ENCODE data around the gene KCNK4.

- TF ChIP-seq CTCF (IDR thresholded peaks at IDR 0.05; ENCODE audit: poor library complexity, severe bottlenecking) = no peak
- no peak for TF ChIP-seq SMC3 (conservative IDR thresholded peaks at IDR 0.05; ENCODE audit: poor library complexity)
Observed at GRCh38 chr11:64306563-64306875, 15.4 kb downstream of the KCNK4 start.

Data from neural cell (in vitro differentiated cells).